GM18519 (cell line): ENCODE measurements around the gene ATXN1.

Experiments used
- ATAC-seq: cut with Tn5 transposase; IDR thresholded peaks from one replicate; pipeline ENCODE4 v1.9.1; 2021; ENCODE audit warnings: mild to moderate bottlenecking, moderate library complexity; ENCODE audit not compliant: unreplicated experiment, low FRiP score

ATXN1 gene

GRCh38 chr6:16316741-16317251 is 444.5 kb downstream of the ATXN1 start:
- ATAC-seq: no peak

GRCh38 chr6:16314296-16314695 is 447.0 kb downstream of the ATXN1 start:
- no peak for ATAC-seq

GRCh38 chr6:16313732-16314131 is 447.5 kb downstream of the ATXN1 start:
- ATAC-seq: no peak

- no peak for ATAC-seq
Observed at GRCh38 chr6:16311763-16312162, 449.5 kb downstream of the ATXN1 start.

- no peak for ATAC-seq
Observed at GRCh38 chr6:16306334-16306733, 454.9 kb downstream of the ATXN1 start.

GRCh38 chr6:16305788-16306187 is 455.5 kb downstream of the ATXN1 start:
- peak; percentile 11 for ATAC-seq

- peak; percentile 52 for ATAC-seq
Observed at GRCh38 chr6:16305246-16305725, 456.0 kb downstream of the ATXN1 start.

GRCh38 chr6:16302721-16303552 is 458.3 kb downstream of the ATXN1 start:
- ATAC-seq: no peak

- peak; percentile 51 for ATAC-seq
Observed at GRCh38 chr6:16301511-16301910, 459.7 kb downstream of the ATXN1 start.

- no peak for ATAC-seq
Observed at GRCh38 chr6:16299861-16300260, 461.4 kb downstream of the ATXN1 start.

- no peak for ATAC-seq
Observed at GRCh38 chr6:16296061-16296670, 465.1 kb downstream of the ATXN1 start.

- ATAC-seq: no peak
Observed at GRCh38 chr6:16295471-16295870, 465.8 kb downstream of the ATXN1 start.

GRCh38 chr6:16295060-16295459 is 466.2 kb downstream of the ATXN1 start:
- no peak for ATAC-seq

- ATAC-seq: no peak
Observed at GRCh38 chr6:16294371-16294770, 466.9 kb downstream of the ATXN1 start.

GRCh38 chr6:16292942-16293341 is 468.3 kb downstream of the ATXN1 start:
- ATAC-seq: no peak

GRCh38 chr6:16292432-16292831 is 468.8 kb downstream of the ATXN1 start:
- ATAC-seq: no peak

- no peak for ATAC-seq
Observed at GRCh38 chr6:16291739-16292138, 469.5 kb downstream of the ATXN1 start.

- no peak for ATAC-seq
Observed at GRCh38 chr6:16288163-16288562, 473.1 kb downstream of the ATXN1 start.

- ATAC-seq: no peak
Observed at GRCh38 chr6:16286151-16286522, 475.1 kb downstream of the ATXN1 start.

GRCh38 chr6:16285467-16286150 is 475.7 kb downstream of the ATXN1 start:
- ATAC-seq: no peak

- no peak for ATAC-seq
Observed at GRCh38 chr6:16284472-16284871, 476.8 kb downstream of the ATXN1 start.
